ENCODE data around the gene EIF3F.

EIF3F gene

DNA sequence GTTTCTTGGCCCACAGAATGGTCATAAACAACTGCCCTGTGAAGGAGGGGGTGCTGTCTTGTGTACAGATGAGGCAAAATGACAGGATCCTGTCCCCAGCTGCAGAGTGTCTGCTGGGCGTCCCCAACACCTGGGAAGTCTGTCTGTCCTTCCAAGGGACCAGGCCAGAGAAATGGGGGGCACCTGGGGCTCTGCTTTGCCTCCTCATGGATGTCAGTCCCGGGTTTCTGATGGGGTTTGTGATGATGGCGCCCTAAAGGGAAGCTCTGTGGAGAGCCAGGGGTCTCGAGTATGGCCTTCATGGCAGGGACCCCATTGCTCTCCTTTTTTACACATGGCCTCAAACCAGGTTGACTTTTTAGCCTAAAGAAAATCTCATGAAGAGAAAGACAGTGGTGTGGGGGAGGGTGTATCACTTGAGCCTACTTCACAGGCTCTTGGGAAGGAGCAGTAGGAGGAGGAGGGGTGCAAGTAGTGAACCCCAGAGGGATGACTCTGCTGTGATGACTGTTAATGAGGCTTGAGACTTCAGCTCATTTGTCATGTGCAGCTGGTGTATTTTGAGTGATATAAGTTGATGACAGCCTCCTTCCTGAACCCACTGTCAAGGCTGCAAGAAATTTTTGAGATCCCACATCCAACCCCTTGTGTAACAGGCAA, 53.3 kb downstream of the EIF3F start:
- TF ChIP-seq, protein P1, sequence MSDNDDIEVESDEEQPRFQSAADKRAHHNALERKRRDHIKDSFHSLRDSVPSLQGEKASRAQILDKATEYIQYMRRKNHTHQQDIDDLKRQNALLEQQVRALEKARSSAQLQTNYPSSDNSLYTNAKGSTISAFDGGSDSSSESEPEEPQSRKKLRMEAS (IDR thresholded peaks at IDR 0.05): no peak
- TF ChIP-seq YY1 (IDR thresholded peaks at IDR 0.05; ENCODE audit: low read depth) (no peak), FOXM1 (IDR thresholded peaks at IDR 0.05; ENCODE audit: borderline replicate concordance, low read depth) (no peak), TEAD4 (IDR thresholded peaks at IDR 0.05) (no peak), TCF12 (IDR thresholded peaks at IDR 0.05; ENCODE audit: low read depth) (no peak), NFIC (IDR thresholded peaks at IDR 0.05) (no peak)
- TF ChIP-seq, protein P2, sequence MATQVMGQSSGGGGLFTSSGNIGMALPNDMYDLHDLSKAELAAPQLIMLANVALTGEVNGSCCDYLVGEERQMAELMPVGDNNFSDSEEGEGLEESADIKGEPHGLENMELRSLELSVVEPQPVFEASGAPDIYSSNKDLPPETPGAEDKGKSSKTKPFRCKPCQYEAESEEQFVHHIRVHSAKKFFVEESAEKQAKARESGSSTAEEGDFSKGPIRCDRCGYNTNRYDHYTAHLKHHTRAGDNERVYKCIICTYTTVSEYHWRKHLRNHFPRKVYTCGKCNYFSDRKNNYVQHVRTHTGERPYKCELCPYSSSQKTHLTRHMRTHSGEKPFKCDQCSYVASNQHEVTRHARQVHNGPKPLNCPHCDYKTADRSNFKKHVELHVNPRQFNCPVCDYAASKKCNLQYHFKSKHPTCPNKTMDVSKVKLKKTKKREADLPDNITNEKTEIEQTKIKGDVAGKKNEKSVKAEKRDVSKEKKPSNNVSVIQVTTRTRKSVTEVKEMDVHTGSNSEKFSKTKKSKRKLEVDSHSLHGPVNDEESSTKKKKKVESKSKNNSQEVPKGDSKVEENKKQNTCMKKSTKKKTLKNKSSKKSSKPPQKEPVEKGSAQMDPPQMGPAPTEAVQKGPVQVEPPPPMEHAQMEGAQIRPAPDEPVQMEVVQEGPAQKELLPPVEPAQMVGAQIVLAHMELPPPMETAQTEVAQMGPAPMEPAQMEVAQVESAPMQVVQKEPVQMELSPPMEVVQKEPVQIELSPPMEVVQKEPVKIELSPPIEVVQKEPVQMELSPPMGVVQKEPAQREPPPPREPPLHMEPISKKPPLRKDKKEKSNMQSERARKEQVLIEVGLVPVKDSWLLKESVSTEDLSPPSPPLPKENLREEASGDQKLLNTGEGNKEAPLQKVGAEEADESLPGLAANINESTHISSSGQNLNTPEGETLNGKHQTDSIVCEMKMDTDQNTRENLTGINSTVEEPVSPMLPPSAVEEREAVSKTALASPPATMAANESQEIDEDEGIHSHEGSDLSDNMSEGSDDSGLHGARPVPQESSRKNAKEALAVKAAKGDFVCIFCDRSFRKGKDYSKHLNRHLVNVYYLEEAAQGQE (IDR thresholded peaks at IDR 0.05; ENCODE audit: low read depth): no peak

DNA sequence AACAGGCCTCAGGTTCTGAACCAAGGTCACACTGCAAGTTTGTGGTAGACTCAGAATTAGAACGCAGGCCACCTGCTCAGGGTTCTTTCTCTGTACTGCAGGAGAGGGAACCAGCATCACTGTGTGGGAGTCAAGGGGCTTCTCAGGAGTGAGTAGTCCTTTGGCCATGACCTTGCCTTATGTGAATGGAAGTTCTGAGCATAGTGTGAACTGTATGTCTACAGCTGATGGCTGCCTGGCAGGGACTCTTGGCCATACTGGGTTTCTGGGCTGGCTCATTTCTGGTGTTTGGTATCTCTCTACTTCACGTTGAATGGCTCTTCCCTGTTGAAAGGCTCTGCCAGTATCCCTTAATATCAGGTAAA, 53.8 kb downstream of the EIF3F start:
- TF ChIP-seq, protein P3, sequence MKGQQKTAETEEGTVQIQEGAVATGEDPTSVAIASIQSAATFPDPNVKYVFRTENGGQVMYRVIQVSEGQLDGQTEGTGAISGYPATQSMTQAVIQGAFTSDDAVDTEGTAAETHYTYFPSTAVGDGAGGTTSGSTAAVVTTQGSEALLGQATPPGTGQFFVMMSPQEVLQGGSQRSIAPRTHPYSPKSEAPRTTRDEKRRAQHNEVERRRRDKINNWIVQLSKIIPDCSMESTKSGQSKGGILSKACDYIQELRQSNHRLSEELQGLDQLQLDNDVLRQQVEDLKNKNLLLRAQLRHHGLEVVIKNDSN (IDR thresholded peaks at IDR 0.05): no peak
- TF ChIP-seq FOXM1 (IDR thresholded peaks at IDR 0.05; ENCODE audit: borderline replicate concordance, low read depth) (no peak), TEAD4 (IDR thresholded peaks at IDR 0.05) (no peak), NFIC (IDR thresholded peaks at IDR 0.05) (no peak), EP300 (IDR thresholded peaks at IDR 0.05; ENCODE audit: borderline replicate concordance) (no peak), ZBTB7A (IDR thresholded peaks at IDR 0.05; ENCODE audit: low read depth) (no peak), TAF1 (IDR thresholded peaks at IDR 0.05; ENCODE audit: low read depth) (no peak), CEBPB (IDR thresholded peaks at IDR 0.05) (no peak), YY1 (IDR thresholded peaks at IDR 0.05; ENCODE audit: low read depth) (no peak), TCF12 (IDR thresholded peaks at IDR 0.05; ENCODE audit: low read depth) (no peak), CREB1 (IDR thresholded peaks at IDR 0.05; ENCODE audit: low read depth) (no peak), EGR1 (IDR thresholded peaks at IDR 0.05) (no peak), RAD21 (IDR thresholded peaks at IDR 0.05; ENCODE audit: low read depth) (no peak)
- TF ChIP-seq, protein P2 (IDR thresholded peaks at IDR 0.05; ENCODE audit: low read depth): no peak
- TF ChIP-seq, protein P1 (IDR thresholded peaks at IDR 0.05): no peak

DNA sequence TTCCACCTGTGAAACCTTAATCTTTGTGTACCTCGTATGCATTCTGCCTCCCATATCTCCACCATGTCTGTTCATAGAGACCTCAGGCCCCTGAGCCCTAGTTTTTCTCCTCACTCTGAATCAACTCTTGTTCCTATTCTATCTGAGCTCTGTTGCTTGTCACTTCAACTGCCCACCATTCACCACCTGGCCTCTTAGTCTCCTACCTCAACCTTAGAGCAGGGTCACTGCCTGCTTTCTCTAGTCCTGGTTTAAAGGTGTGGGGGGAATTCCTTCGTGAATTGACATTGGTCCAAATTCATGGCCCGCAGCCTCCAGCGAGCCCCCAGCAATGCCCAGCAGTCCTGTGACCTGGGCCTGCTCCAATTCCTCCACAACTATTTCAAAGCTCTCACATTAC, 54.4 kb downstream of the EIF3F start:
- no peak for TF ChIP-seq TAF1 (IDR thresholded peaks at IDR 0.05; ENCODE audit: low read depth)
- TF ChIP-seq EP300 (IDR thresholded peaks at IDR 0.05; ENCODE audit: borderline replicate concordance): no peak
- no peak for TF ChIP-seq EGR1 (IDR thresholded peaks at IDR 0.05)
- no peak for TF ChIP-seq ZBTB7A (IDR thresholded peaks at IDR 0.05; ENCODE audit: low read depth)
- TF ChIP-seq, protein P3 (IDR thresholded peaks at IDR 0.05): no peak
- no peak for TF ChIP-seq RAD21 (IDR thresholded peaks at IDR 0.05; ENCODE audit: low read depth)
- TF ChIP-seq TCF12 (IDR thresholded peaks at IDR 0.05; ENCODE audit: low read depth): no peak
- no peak for TF ChIP-seq FOXM1 (IDR thresholded peaks at IDR 0.05; ENCODE audit: borderline replicate concordance, low read depth)

DNA sequence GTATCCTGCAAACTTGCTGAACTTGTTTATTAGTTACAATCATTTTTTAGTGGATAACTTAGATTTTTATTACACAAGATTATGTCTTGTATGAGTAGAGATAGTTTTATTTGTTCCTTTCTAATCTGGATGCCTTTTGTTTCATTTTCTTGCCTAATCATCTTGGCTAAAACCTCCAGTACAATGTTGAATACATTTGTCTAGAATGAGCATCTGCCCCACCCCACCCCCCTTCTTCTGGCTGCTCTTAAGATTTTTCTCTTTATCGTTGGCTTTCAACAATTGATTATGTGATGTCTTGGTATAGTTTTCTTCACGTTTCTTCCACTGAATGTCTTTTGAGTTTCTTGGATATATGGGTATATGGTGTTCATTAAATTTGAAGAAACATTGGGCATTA, 56.6 kb downstream of the EIF3F start:
- TF ChIP-seq ZBTB7A (IDR thresholded peaks at IDR 0.05; ENCODE audit: low read depth) (no peak), EGR1 (IDR thresholded peaks at IDR 0.05) (no peak), YY1 (IDR thresholded peaks at IDR 0.05; ENCODE audit: low read depth) (no peak), TEAD4 (IDR thresholded peaks at IDR 0.05) (no peak), TAF1 (IDR thresholded peaks at IDR 0.05; ENCODE audit: low read depth) (no peak), FOXM1 (IDR thresholded peaks at IDR 0.05; ENCODE audit: borderline replicate concordance, low read depth) (no peak), NFIC (IDR thresholded peaks at IDR 0.05) (no peak), CREB1 (IDR thresholded peaks at IDR 0.05; ENCODE audit: low read depth) (no peak), RAD21 (IDR thresholded peaks at IDR 0.05; ENCODE audit: low read depth) (no peak), CEBPB (IDR thresholded peaks at IDR 0.05) (no peak), TCF12 (IDR thresholded peaks at IDR 0.05; ENCODE audit: low read depth) (no peak), EP300 (IDR thresholded peaks at IDR 0.05; ENCODE audit: borderline replicate concordance) (no peak)
- TF ChIP-seq, protein P3 (IDR thresholded peaks at IDR 0.05): no peak
- TF ChIP-seq, protein P1 (IDR thresholded peaks at IDR 0.05): no peak
- TF ChIP-seq, protein P2 (IDR thresholded peaks at IDR 0.05; ENCODE audit: low read depth): no peak
